HCT116 (cell line): ENCODE measurements around the gene APOA1. TPM values are rescaled to one million over a fixed set of nuclear protein-coding genes. Genes with fewer than 3 reads are reported as not detected.

Experiments used
- ATAC-seq: fragments of 200-7000 bp; cut with Tn5 transposase; 2 replicates; pipeline ENCODE4 v1.9.1; 2020; ENCODE audit warnings: mild to moderate bottlenecking, moderate library complexity
- BruUV-seq: library from RNA; stranded (reverse); fragments of 400-500 nt; replicated peaks from 2 replicates; lab custom pipeline; 2021; lab: Mats Ljungman, UMichigan
- CTCF ChIA-PET: fragments of 300-600 bp; sonication (Branson Sonifier 250); formaldehyde crosslinking; loops from one replicate; lab custom pipeline; 2021; ENCODE audit warnings: antibody characterized with exemption; lab: Charles Lee
- POLR2A ChIA-PET: fragments of 300-600, 350-600 bp; sonication (Branson Sonifier 250); formaldehyde crosslinking; loops from one replicate; lab custom pipeline; 2021; ENCODE audit warnings: antibody characterized with exemption; lab: Charles Lee
- RAD21 ChIA-PET, 2 experiments: fragments of 300-600 bp; sonication (Branson Sonifier 250); formaldehyde crosslinking; loops; one replicate each; lab custom pipeline; 2023; ENCODE audit warnings: low total read pairs in 2 of 2; ENCODE audit not compliant: uncharacterized antibody in 2 of 2, unreplicated experiment in 2 of 2, low non-redundant PET in 1 of 2; lab: Charles Lee
- DNase-seq: peaks from one replicate; pipeline ENCODE4 v3.0.0-alpha.2; 2010; ENCODE audit warnings: low read depth, low spot score
- H2AFZ ChIP-seq: fragments of 200-600 bp; shearing (Covaris generic), sonication (generic); 2 replicates; pipeline ENCODE4 v1.6.1; 2017; ENCODE audit warnings: low read depth, mixed run types, mixed read lengths, antibody characterized with exemption, low read length; ENCODE audit not compliant: poor library complexity, severe bottlenecking
- H3K27ac ChIP-seq: 2 replicates; pipeline ENCODE4 v1.5.1; 2012; ENCODE audit warnings: low read depth, low read length
- H3K27me3 ChIP-seq: fragments of 200-600 bp; sonication (generic); 2 replicates; pipeline ENCODE4 v1.6.1; 2016; ENCODE audit warnings: mixed run types, low read length, mixed read lengths; ENCODE audit not compliant: insufficient read depth
- H3K36me3 ChIP-seq, 2 experiments: fragments of 200-500 bp in 1 of 2; fragments of 200-600 bp in 1 of 2; sonication (Bioruptor generic) in 1 of 2; sonication (generic) in 1 of 2; 2 replicates each; pipeline versions ENCODE4 v1.5.1 to v1.6.1; 2014 to 2016; ENCODE audit warnings: low read length in 2 of 2, inconsistent platforms in 1 of 2, mixed read lengths in 1 of 2, mixed run types in 1 of 2; ENCODE audit not compliant: insufficient read depth in 2 of 2, control insufficient read depth in 1 of 2
- H3K4me1 ChIP-seq, 2 experiments: fragments of 200-600 bp in 1 of 2; sonication (generic) in 1 of 2; 2 replicates each; pipeline versions ENCODE4 v1.5.1 to v1.6.1; 2012 to 2017; ENCODE audit warnings: low read length in 2 of 2, inconsistent platforms in 1 of 2, mild to moderate bottlenecking in 1 of 2, mixed read lengths in 1 of 2, mixed run types in 1 of 2, moderate library complexity in 1 of 2; ENCODE audit not compliant: insufficient read depth in 2 of 2, control insufficient read depth in 1 of 2
- H3K4me2 ChIP-seq: fragments of 200-600 bp; sonication (generic); 2 replicates; pipeline ENCODE4 v1.6.1; 2017; ENCODE audit warnings: mixed run types, low read length, mixed read lengths
- H3K4me3 ChIP-seq, 2 experiments: fragments of 200-600 bp in 1 of 2; sonication (generic) in 1 of 2; replicated peaks in 1 of 2; 2 replicates each; pipeline ENCODE4 v1.5.1; 2011 to 2016; ENCODE audit warnings: low read length in 2 of 2, control low read depth in 1 of 2, low read depth in 1 of 2, mild to moderate bottlenecking in 1 of 2, mixed read lengths in 1 of 2, mixed run types in 1 of 2
- H3K79me2 ChIP-seq: fragments of 200-600 bp; sonication (generic); 2 replicates; pipeline ENCODE4 v1.6.1; 2017; ENCODE audit warnings: mild to moderate bottlenecking, mixed run types, low read length, moderate library complexity, mixed read lengths; ENCODE audit not compliant: insufficient read depth
- H3K9ac ChIP-seq: fragments of 200-600 bp; sonication (generic); 2 replicates; pipeline ENCODE4 v1.6.1; 2016; ENCODE audit warnings: low read length, mixed read lengths
- H3K9me2 ChIP-seq: fragments of 200-600 bp; sonication (generic), shearing (Covaris generic); 2 replicates; pipeline ENCODE4 v1.6.1; 2017; ENCODE audit warnings: mixed run types, mild to moderate bottlenecking, moderate library complexity; ENCODE audit not compliant: insufficient read depth
- H3K9me3 ChIP-seq, 2 experiments: fragments of 200-500 bp in 1 of 2; fragments of 200-600 bp in 1 of 2; sonication (Bioruptor generic) in 1 of 2; sonication (generic) in 1 of 2; 2 replicates each; pipeline ENCODE4 v1.6.1; 2014 to 2017; ENCODE audit warnings: low read length in 2 of 2, mixed read lengths in 2 of 2, inconsistent platforms in 1 of 2, low read depth in 1 of 2, mild to moderate bottlenecking in 1 of 2, mixed run types in 1 of 2, moderate library complexity in 1 of 2; ENCODE audit not compliant: control insufficient read depth in 1 of 2, insufficient read depth in 1 of 2
- H4K20me1 ChIP-seq: fragments of 200-600 bp; sonication (generic), shearing (Covaris generic); 2 replicates; pipeline ENCODE4 v1.6.1; 2017; ENCODE audit warnings: mixed run types, mild to moderate bottlenecking, moderate library complexity; ENCODE audit not compliant: insufficient read depth
- ATF3 ChIP-seq: IDR thresholded peaks from 2 replicates; pipeline ENCODE4 v1.6.1; 2012
- CBX3 ChIP-seq: IDR thresholded peaks from 2 replicates; pipeline ENCODE4 v1.6.1; 2012; ENCODE audit warnings: low read depth
- CTCF ChIP-seq, 3 experiments: fragments of 200-600 bp in 1 of 3; sonication (generic) in 1 of 3; IDR thresholded peaks in 2 of 3; conservative IDR thresholded peaks in 1 of 3; 2 replicates each; pipeline ENCODE4 v1.5.1; 2012 to 2017; ENCODE audit warnings: low read depth in 2 of 3, low read length in 2 of 3, antibody characterized with exemption in 1 of 3, borderline replicate concordance in 1 of 3, control low read depth in 1 of 3, mild to moderate bottlenecking in 1 of 3, mixed read lengths in 1 of 3, mixed run types in 1 of 3, moderate library complexity in 1 of 3; ENCODE audit not compliant: insufficient read depth in 1 of 3
- JUND ChIP-seq: IDR thresholded peaks from 2 replicates; pipeline ENCODE4 v1.6.1; 2012
- MAX ChIP-seq: IDR thresholded peaks from 2 replicates; pipeline ENCODE4 v1.6.1; 2012
- POLR2AphosphoS5 ChIP-seq: IDR thresholded peaks from 2 replicates; pipeline ENCODE4 v1.6.1; 2011; ENCODE audit warnings: mild to moderate bottlenecking, low read depth, low read length, moderate library complexity
- RAD21 ChIP-seq: IDR thresholded peaks from 2 replicates; pipeline ENCODE4 v1.6.1; 2012; ENCODE audit warnings: low read depth, mild to moderate bottlenecking
- SP1 ChIP-seq: IDR thresholded peaks from 2 replicates; pipeline ENCODE4 v1.6.1; 2012; ENCODE audit warnings: low read depth
- TCF7L2 ChIP-seq: IDR thresholded peaks from 2 replicates; pipeline ENCODE4 v1.7.0; 2011; ENCODE audit warnings: borderline replicate concordance, inconsistent platforms; ENCODE audit not compliant: insufficient read depth, insufficient read length; ENCODE audit errors: extremely low read depth
- YY1 ChIP-seq: IDR thresholded peaks from 2 replicates; pipeline ENCODE4 v1.6.1; 2011; ENCODE audit warnings: low read length, low read depth, moderate library complexity, mild to moderate bottlenecking; ENCODE audit not compliant: insufficient replicate concordance; ENCODE audit errors: extremely low read depth
- intact Hi-C: fragments of 100-400 bp; cut with micrococcal nuclease; formaldehyde crosslinking; loops from 2 replicates; pipeline ENCODE4 v1.10.0; 2022
- total RNA-seq: library from RNA; stranded (reverse); gene quantifications from one replicate; pipeline ENCODE4 v1.2.1, GENCODE V29; 2021; ENCODE audit not compliant: unreplicated experiment

The APOA1 gene
- total RNA-seq, 1 experiment from 2014 or later: 2.0 TPM

DNA sequence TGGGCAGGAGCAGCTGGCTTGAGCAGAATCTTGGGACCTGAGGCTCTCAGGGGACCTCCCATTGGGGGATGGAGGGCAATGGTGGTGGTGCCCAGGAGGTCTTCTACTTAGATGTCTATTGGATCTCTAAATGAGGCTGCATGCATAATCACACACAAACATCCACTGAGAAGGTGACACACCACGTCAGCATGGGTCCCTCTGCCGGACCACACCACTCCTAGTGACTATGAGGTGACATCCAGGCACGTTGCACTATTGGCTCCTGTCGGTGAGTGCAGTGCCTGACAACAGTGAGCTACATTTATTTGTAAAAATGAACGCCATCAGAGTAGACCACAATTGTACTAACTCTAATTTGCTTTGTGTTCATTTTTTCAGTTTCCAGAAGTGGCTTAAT lies 12.0 kb downstream of the APOA1 start:
- Histone ChIP-seq H3K9me3 (no peaks in the 10 kb centered on the region), H3K4me3 (no peak overlapping the region), H3K4me2 (no peak overlapping the region), H3K9ac (no peak overlapping the region), H3K9me2 (no peaks in the 10 kb centered on the region), H3K27me3 (no peaks in the 10 kb centered on the region), H4K20me1 (no peaks in the 10 kb centered on the region), H3K27ac (no peak overlapping the region), H3K36me3 (no peaks in the 10 kb centered on the region), H2AFZ (no peak overlapping the region), H3K79me2 (no peaks in the 10 kb centered on the region), H3K4me1 (no peaks in the 10 kb centered on the region)
- RAD21 ChIA-PET: no interaction called here
- POLR2A ChIA-PET: no interaction called here
- no peak for TF ChIP-seq SP1
- TF ChIP-seq RAD21: no peak
- no peak for TF ChIP-seq CBX3
- no peak for TF ChIP-seq JUND
- TF ChIP-seq CTCF (IDR thresholded peaks at IDR 0.05 in 2 of 3, conservative IDR thresholded peaks at IDR 0.05 in 1 of 3; ENCODE audit: borderline replicate concordance in 1 of 3, insufficient read depth in 1 of 3, low read depth in 2 of 3, low read length in 2 of 3): no peak
- no peak for TF ChIP-seq POLR2AphosphoS5
- TF ChIP-seq ATF3: no peak
- no peak for TF ChIP-seq TCF7L2
- no peak for TF ChIP-seq MAX
- TF ChIP-seq YY1: no peak
- ATAC-seq: no peak
- intact Hi-C loops: no loop called here
- BruUV-seq: no TSS peak
- CTCF ChIA-PET: no interaction called here
- DNase-seq: no peak
